GM19043 (cell line): ENCODE data around the gene PAQR8.

ENCODE experiments used
- ATAC-seq: cut with Tn5 transposase; IDR thresholded peaks from one replicate; pipeline ENCODE4 v1.9.1; 2021; ENCODE audit warnings: low read depth; ENCODE audit not compliant: unreplicated experiment

PAQR8 gene

GRCh38 chr6:52346503-52346902 lies 15.4 kb upstream of the PAQR8 start:
- ATAC-seq = no peak

- ATAC-seq = no peak
Observed at GRCh38 chr6:52347818-52348217, 14.1 kb upstream of the PAQR8 start.

GRCh38 chr6:52351879-52352238 lies 10.1 kb upstream of the PAQR8 start:
- no peak for ATAC-seq

- ATAC-seq = peak; percentile 89
Observed at GRCh38 chr6:52352239-52353018, 9.5 kb upstream of the PAQR8 start.

GRCh38 chr6:52356017-52356416 lies 5.9 kb upstream of the PAQR8 start:
- ATAC-seq = no peak

GRCh38 chr6:52359403-52359802 lies 2.5 kb upstream of the PAQR8 start:
- no peak for ATAC-seq

GRCh38 chr6:52360028-52360427 lies 1.9 kb upstream of the PAQR8 start:
- no peak for ATAC-seq

- no peak for ATAC-seq
Observed at GRCh38 chr6:52360601-52361413, 1.1 kb upstream of the PAQR8 start.

GRCh38 chr6:52361414-52361944 lies 472 bp upstream of the PAQR8 start:
- peak; percentile 7 for ATAC-seq

GRCh38 chr6:52362443-52363227 lies 684 bp downstream of the PAQR8 start:
- peak; percentile 48 for ATAC-seq

- no peak for ATAC-seq
Observed at GRCh38 chr6:52363228-52363867, 1.4 kb downstream of the PAQR8 start.

GRCh38 chr6:52364480-52365166 lies 2.7 kb downstream of the PAQR8 start:
- ATAC-seq = no peak

- no peak for ATAC-seq
Observed at GRCh38 chr6:52365317-52365716, 3.4 kb downstream of the PAQR8 start.

- ATAC-seq = no peak
Observed at GRCh38 chr6:52365866-52366540, 4.1 kb downstream of the PAQR8 start.

GRCh38 chr6:52368002-52368401 lies 6.1 kb downstream of the PAQR8 start:
- ATAC-seq = no peak

GRCh38 chr6:52369234-52369633 lies 7.3 kb downstream of the PAQR8 start:
- ATAC-seq = no peak

- ATAC-seq = no peak
Observed at GRCh38 chr6:52371656-52372191, 9.8 kb downstream of the PAQR8 start.

GRCh38 chr6:52373151-52373690 lies 11.3 kb downstream of the PAQR8 start:
- ATAC-seq = no peak

GRCh38 chr6:52374247-52374646 lies 12.3 kb downstream of the PAQR8 start:
- ATAC-seq = no peak
